ENCODE data around the gene FGD6.

DNA sequence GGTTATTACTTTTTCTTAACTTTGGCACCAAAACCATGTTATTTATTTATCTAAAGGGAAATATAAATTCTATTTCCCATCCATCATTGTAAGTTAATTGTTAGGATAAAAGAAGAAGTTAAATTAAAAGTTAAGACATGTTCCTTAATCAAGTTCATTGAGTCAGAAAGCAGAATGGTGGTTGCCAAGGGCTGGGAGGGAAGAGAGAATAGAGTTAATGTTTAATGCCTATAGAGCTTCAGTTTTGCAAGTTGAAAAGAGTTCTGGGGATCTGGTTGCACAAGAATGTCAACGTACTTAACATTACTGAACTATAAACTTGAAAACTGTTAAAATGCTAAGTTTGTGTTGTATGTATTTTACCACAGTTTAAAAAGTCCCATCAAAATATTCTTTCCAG, 80.7 kb downstream of the FGD6 start:
- TF ChIP-seq, protein P1, sequence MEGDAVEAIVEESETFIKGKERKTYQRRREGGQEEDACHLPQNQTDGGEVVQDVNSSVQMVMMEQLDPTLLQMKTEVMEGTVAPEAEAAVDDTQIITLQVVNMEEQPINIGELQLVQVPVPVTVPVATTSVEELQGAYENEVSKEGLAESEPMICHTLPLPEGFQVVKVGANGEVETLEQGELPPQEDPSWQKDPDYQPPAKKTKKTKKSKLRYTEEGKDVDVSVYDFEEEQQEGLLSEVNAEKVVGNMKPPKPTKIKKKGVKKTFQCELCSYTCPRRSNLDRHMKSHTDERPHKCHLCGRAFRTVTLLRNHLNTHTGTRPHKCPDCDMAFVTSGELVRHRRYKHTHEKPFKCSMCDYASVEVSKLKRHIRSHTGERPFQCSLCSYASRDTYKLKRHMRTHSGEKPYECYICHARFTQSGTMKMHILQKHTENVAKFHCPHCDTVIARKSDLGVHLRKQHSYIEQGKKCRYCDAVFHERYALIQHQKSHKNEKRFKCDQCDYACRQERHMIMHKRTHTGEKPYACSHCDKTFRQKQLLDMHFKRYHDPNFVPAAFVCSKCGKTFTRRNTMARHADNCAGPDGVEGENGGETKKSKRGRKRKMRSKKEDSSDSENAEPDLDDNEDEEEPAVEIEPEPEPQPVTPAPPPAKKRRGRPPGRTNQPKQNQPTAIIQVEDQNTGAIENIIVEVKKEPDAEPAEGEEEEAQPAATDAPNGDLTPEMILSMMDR (IDR thresholded peaks at IDR 0.05; ENCODE audit: low read length), result no peak
- no peak for TF ChIP-seq EZH2 (IDR thresholded peaks at IDR 0.05; ENCODE audit: borderline replicate concordance, low read length)
